ENCODE results near the gene ITGB1.

DNA sequence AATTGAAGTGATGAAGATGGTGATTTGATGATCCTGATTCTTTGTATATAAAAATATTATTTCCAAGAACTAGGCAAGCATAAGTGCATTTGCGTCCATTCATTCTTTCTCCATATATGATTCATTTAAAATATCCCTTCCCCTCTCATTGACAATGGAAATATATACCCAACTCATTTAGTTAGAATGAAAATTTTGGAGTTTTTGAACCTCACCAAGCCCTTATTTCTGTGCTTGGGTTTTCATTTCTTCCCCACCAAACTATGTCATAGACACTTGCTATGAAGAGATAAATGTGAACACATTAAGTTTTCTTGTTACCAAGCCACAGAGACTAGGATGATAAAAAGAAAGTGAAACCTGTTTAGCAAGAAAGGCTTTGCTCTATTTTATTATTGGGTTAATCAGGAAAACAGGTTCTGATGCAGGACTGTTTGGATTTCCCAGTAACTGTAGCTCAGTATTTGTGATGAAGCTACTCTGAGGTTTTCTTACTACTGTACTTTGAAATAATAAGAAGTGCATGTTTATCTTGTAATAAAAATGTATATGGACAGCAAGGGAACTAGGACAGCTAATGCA lies 68.3 kb downstream of the ITGB1 start:
- TF ChIP-seq POLR2A (IDR thresholded peaks at IDR 0.05): no peak
- no peak for TF ChIP-seq CTCF (IDR thresholded peaks at IDR 0.05)
- TF ChIP-seq POLR2AphosphoS5 (IDR thresholded peaks at IDR 0.05; ENCODE audit: insufficient read depth in 1 of 2, low read depth in 1 of 2): no peak
